GM19239 (cell line): ENCODE measurements around the gene FCRL3.

Experiments used
- DNase-seq: peaks from one replicate; pipeline ENCODE4 v3.0.0; 2011; ENCODE audit warnings: low spot score; ENCODE audit not compliant: insufficient read length
- FAIRE-seq: peaks from 2 replicates; lab custom pipeline; 2011; peaks lifted over from hg19 to GRCh38; lab: Jason Lieb, UNC

The FCRL3 gene

DNA sequence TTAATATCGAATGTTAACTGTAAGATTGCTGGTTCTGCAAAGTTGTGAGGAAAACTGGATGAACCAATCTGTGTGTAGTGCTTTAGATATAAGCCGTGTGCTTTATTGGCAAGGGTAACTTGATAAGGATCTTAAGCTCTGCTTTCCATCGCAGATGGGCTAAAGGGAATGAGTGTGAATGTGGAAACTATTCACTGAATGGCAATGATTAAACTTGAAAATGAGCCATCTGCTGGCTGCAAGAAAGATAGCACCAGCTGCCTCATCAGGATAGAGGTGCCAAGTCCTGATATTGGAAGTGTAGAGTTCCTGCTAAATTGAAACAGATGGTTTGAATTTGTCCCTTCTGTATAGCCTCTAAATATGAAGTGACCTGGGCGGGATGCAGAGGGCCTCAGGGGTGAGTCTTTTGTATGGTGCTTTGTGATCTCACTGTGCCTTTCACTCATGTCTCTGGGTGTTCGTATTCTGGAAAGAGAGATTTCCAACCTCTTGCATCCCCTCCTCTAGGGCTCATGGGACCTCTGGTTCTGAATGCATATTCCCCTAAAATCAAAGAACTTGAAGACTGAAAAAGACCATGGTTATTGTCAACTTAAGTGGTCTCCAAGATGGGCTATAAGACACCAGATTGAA lies 9.2 kb downstream of the FCRL3 start:
- DNase-seq (peak; percentile 17), FAIRE-seq (peak; percentile 91)

DNA sequence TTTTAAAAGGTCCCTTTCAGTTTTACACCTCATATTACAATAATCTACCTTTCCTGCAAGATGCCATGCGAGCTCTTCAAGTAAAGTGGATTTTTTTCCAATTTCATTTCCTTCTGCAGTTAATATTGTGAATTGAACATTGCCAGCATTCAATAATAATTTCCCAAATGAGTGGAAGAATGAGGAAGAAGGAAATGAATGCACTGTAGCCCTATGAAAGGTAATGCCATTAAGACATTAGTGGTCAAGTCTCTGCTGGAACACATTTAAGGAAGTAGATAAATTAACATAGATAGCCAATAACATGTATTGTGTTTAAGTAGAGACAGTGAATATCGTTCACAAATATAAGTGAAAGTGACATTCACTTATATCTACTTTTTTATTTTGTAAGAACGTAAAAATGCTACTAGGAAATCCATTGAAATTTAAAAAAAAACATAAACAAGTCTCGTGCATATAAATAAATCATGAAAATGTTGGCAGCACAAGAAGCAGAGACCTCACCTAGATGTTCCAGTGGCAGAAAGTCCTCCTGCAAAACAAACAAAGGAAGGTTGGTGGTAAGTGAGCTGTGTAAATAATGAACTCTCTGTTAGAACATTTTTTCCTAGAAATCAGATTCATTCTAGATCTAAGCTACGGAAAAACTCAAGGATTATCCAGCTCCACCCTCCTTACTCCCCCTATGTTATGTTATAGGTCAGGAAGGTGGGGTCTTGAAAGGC lies 17.7 kb downstream of the FCRL3 start:
- DNase-seq (no peak), FAIRE-seq (no peak)

- no peak for DNase-seq
- no peak for FAIRE-seq
Measured at GRCh38 chr1:157678721-157679120, 21.8 kb downstream of the FCRL3 start.

GRCh38 chr1:157673008-157673407 lies 27.6 kb downstream of the FCRL3 start:
- FAIRE-seq, result no peak

GRCh38 chr1:157671895-157672294 lies 28.7 kb downstream of the FCRL3 start:
- FAIRE-seq (no peak), DNase-seq (no peak)

More at GRCh38 chr1:157673008-157673407, 27.6 kb downstream of the FCRL3 start:
- no peak for DNase-seq

DNA sequence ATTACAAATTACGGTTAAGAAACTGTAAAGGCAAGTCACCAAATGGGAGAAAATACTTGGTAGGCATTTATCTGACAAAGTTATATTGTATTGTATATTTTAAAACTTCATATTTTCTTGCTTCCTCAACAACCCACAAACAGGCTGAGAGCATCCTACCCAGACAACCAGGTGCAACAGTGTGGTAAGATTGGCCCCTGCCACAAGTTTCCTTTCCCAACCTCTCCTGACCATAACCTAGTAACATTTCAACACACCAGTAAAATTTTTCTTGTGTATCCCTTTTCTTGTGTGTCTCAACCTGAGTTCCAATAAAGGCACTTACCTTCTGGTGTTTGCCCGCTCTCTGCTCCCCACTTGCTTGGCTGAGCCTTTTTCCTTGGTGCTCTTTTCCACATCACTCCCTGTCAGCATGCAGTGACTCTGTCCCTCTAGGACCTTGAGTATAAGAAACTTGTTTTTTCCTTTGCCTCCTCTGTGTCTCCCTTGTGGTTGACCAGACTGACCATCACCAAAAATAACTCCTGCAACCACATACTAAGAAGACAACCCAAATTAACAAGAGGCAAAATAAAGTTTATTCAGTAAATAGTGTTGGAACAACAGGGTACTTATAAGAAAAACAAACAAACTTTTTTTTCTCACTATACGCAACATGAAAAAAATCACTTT lies 40.9 kb downstream of the FCRL3 start:
- DNase-seq (no peak), FAIRE-seq (peak; percentile 70)

GRCh38 chr1:157658571-157658970 lies 42.0 kb downstream of the FCRL3 start:
- no peak for FAIRE-seq
- DNase-seq, result no peak

GRCh38 chr1:157653494-157653873 lies 47.1 kb downstream of the FCRL3 start:
- no peak for DNase-seq
- no peak for FAIRE-seq

DNA sequence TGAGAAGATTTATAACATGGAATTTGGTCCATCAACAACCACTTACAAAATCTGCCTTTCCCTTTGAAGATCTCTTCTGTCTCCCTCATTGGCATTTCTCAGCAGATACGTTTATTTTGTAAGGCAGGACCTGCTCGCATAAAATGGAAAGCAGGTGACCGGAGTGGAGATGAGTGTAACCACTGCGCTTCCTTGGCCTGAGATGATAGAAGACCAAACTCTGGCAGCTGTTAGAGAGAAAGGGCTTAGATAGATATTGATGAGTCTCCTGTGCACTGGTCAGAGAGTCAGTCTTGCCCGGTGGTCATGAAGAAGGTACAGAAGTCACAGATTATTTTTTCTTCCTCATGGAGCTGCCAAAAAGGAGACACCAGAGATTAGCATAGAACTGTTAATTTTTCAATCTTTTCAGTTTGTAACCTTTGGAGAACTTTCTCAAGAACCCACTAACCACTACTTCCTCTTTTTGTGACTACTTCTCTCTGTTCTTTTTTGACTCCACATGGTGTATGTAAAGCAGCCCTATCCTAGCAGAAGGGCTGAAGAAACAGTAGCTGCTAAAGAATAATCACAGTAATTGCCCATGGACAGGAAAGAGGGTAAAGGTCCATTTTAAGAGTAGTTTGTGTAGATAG lies 47.6 kb downstream of the FCRL3 start:
- FAIRE-seq (peak; percentile 99), DNase-seq (peak; percentile 36)

DNA sequence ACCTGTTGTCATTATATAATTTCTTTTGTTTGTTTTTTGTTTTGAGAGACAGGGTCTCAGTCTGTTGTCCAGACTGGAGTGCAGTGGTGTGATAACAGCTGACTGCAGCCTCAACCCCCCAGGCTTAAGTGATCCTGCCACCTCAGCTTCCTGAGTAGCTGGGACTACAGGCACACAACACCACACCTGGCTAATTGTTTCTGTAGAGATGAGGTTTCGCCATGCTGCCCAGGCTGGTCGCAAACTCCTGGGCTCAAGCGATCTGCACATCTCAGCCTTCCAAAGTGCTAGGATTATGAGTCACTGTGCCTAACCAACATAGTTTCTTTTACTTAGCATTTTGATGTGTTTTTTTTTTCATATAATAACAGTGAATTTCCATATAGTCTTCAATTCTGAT lies 52.3 kb downstream of the FCRL3 start:
- no peak for FAIRE-seq
- no peak for DNase-seq

GRCh38 chr1:157646144-157646543 lies 54.4 kb downstream of the FCRL3 start:
- FAIRE-seq (no peak), DNase-seq (no peak)

GRCh38 chr1:157641177-157641576 lies 59.4 kb downstream of the FCRL3 start:
- FAIRE-seq (no peak), DNase-seq (no peak)

GRCh38 chr1:157639800-157640199 lies 60.8 kb downstream of the FCRL3 start:
- no peak for DNase-seq
- no peak for FAIRE-seq

DNA sequence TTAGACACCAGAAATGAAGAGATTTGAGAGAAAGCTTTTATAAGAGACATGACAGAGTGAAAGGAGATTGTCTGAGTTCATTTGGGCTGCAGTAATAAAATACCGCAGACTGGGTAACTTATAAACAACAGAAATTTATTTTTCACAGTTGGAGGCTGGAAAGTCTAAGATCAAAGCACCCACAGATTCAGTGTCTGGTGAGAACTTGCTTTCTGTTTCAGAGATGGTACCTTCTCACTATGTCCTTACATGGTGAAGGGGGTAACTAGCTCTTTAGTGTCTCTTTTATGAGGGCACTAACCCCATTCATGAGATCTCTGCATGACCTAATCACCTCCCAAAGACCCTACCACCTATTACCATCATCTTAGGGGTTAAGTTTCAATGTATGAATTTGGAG lies 71.8 kb downstream of the FCRL3 start:
- no peak for FAIRE-seq
- DNase-seq, result no peak
